Mesothelial cell of epicardium (in vitro differentiated cells): ENCODE measurements around the gene DTNB. TPM values are rescaled to one million over a fixed set of nuclear protein-coding genes. Genes with fewer than 3 reads are reported as not detected.

ENCODE experiments used
- DNase-seq, 2 experiments: peaks; one replicate each; pipeline ENCODE4 v3.0.0; 2021; ENCODE audit warnings: low spot score in 2 of 2; ENCODE audit not compliant: unreplicated experiment in 2 of 2
- H3K27ac Mint-ChIP-seq: 2 replicates; pipeline ENCODE4 v1.8.0; 2021; ENCODE audit warnings: mixed read lengths
- H3K27me3 Mint-ChIP-seq: 2 replicates; pipeline ENCODE4 v1.8.0; 2021; ENCODE audit warnings: low read depth, mixed read lengths
- H3K36me3 Mint-ChIP-seq: 2 replicates; pipeline ENCODE4 v1.8.0; 2021; ENCODE audit warnings: mixed read lengths
- H3K4me1 Mint-ChIP-seq: 2 replicates; pipeline ENCODE4 v1.8.0; 2021; ENCODE audit warnings: mixed read lengths
- H3K4me3 Mint-ChIP-seq: 2 replicates; pipeline ENCODE4 v1.8.0; 2021; ENCODE audit warnings: mild to moderate bottlenecking, moderate library complexity, mixed read lengths
- H3K9me3 Mint-ChIP-seq: 2 replicates; pipeline ENCODE4 v1.8.0; 2021; ENCODE audit warnings: mixed read lengths
- total RNA-seq: library from RNA; stranded (reverse); gene quantifications from 3 replicates; pipeline ENCODE4 v1.2.1, GENCODE V29; 2021
- TF ChIP-seq, protein P1 (sequence below): fragments of 200-600 bp; sonication (generic); IDR thresholded peaks from one replicate; pipeline ENCODE4 v1.5.0; 2021; ENCODE audit warnings: antibody characterized with exemption; ENCODE audit not compliant: unreplicated experiment

Gene DTNB
- total RNA-seq, 1 donor from 2014 or later, result 36.3 TPM

DNA sequence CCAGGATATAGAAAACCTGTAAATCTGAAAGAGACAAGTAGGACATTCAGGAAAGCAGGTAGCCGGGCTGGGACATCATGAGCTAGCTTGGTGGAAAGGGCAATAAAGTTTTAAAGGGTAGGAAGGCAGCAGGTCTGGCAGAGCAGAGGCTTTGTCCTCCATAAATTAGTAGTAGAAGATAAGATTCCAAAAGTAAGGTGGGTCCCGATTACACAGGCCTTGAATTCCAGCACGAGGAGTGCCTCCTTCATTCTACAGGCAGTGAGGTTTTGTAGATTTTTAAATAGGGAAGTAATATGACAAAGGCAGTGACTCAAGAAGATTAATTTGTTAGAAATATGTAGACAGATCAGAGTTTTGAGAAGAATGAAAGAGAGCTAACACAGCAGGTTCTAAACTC, 160.7 kb downstream of the DTNB start:
- DNase-seq, result no peak
- Mint-ChIP-seq H3K4me1 (peaks cover 27% of the 10 kb centered on the region), H3K36me3 (peaks cover 8% of the 10 kb centered on the region), H3K9me3 (peaks cover 7% of the 10 kb centered on the region), H3K27ac (peak overlapping the region; percentile 92), H3K27me3 (no peaks in the 10 kb centered on the region), H3K4me3 (no peak overlapping the region)
- TF ChIP-seq, protein P1, sequence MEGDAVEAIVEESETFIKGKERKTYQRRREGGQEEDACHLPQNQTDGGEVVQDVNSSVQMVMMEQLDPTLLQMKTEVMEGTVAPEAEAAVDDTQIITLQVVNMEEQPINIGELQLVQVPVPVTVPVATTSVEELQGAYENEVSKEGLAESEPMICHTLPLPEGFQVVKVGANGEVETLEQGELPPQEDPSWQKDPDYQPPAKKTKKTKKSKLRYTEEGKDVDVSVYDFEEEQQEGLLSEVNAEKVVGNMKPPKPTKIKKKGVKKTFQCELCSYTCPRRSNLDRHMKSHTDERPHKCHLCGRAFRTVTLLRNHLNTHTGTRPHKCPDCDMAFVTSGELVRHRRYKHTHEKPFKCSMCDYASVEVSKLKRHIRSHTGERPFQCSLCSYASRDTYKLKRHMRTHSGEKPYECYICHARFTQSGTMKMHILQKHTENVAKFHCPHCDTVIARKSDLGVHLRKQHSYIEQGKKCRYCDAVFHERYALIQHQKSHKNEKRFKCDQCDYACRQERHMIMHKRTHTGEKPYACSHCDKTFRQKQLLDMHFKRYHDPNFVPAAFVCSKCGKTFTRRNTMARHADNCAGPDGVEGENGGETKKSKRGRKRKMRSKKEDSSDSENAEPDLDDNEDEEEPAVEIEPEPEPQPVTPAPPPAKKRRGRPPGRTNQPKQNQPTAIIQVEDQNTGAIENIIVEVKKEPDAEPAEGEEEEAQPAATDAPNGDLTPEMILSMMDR, result no peak

DNA sequence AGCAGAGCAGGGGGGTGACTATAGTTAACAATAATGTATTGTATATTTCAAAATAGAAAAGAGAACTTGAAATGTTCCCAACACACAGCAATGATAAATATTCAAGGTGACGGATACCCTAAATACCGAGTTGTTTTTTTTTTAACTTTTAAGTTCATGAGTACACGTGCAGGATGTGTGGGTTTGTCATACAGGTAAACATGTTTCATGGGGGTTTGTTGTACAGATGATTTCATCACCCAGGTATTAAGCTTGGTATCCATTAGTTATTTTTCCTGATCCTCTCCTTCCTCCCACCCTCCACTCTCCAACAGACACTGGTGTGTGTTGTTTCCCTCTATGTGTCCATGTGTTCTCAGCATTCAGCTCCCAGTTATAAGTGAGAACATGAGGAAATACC, 167.2 kb downstream of the DTNB start:
- Mint-ChIP-seq H3K27ac (no peak overlapping the region), H3K4me3 (no peak overlapping the region), H3K9me3 (peaks cover 7% of the 10 kb centered on the region), H3K27me3 (no peaks in the 10 kb centered on the region), H3K4me1 (no peaks in the 10 kb centered on the region), H3K36me3 (peaks cover 6% of the 10 kb centered on the region)
- DNase-seq, result no peak
- TF ChIP-seq, protein P1, result no peak

DNA sequence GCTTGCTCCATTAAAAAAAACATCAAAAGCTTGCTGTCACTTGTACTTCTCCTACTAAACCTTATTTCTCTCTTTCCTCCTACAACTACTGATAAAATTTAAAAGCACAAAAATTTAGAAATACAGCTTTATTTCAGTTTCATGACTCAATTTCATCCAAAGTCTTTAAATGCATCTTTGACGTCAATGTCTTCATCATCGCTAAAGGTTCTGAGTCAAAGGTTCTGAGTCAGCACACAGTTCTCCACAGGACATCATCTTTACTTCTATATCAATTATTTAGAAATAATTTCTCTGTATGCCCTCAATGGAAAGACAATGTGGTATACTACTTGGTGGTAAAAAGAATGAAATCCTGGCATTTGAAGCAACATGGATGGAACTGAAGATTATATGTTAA, 167.8 kb downstream of the DTNB start:
- Mint-ChIP-seq H3K9me3 (peaks cover 7% of the 10 kb centered on the region), H3K4me3 (no peak overlapping the region), H3K36me3 (peaks cover 6% of the 10 kb centered on the region), H3K4me1 (no peaks in the 10 kb centered on the region), H3K27me3 (no peaks in the 10 kb centered on the region), H3K27ac (no peak overlapping the region)
- TF ChIP-seq, protein P1, result no peak
- DNase-seq, result no peak

DNA sequence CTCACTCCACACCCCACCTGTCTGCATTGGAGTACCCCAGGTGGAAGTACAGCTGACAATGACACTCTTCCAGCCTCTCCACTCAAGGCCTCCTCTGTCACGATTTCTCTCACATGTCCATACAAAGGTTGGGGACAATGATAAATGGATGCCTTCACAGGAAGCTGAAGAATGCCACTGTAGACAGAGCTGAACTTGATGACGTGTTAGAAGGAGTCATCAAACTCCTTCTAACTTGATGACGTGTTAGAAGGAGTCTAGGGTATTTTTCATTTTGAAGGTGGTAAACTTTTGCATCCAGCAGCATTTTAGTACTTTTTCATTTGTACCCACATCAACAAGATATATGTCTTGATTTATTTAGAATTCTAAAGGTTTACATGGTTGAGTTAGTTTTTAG, 168.2 kb downstream of the DTNB start:
- H3K27me3 Mint-ChIP-seq, result no peaks in the 10 kb centered on the region
- H3K4me1 Mint-ChIP-seq, result peaks cover 4% of the 10 kb centered on the region
- no peak for DNase-seq
- peaks cover 6% of the 10 kb centered on the region for H3K36me3 Mint-ChIP-seq
- TF ChIP-seq, protein P1, result no peak
- H3K9me3 Mint-ChIP-seq, result peaks cover 7% of the 10 kb centered on the region
- no peak overlapping the region for H3K4me3 Mint-ChIP-seq
- H3K27ac Mint-ChIP-seq, result no peak overlapping the region

DNA sequence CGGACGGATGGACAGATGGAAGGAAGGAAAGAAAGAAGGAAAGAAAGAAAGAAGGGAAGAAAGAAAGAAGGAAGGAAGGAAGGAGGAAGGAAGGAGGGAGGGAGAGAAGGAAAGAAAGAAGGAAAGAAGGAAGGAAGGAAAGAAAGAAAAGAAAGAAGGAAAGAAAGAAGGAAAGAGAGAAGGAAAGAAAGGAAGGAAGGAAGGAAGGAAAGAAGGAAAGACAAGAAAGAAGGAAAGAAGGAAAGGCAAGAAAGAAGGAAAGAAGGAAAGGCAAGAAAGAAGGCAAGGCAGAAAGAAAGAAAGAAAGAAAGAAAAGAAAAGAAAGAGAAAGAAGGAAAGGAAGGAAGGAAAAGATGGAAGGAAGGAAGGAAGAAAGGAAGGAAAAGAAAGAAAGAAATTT, 169.1 kb downstream of the DTNB start:
- TF ChIP-seq, protein P1, result no peak
- H3K4me3 Mint-ChIP-seq, result no peak overlapping the region
- H3K36me3 Mint-ChIP-seq, result peaks cover 3% of the 10 kb centered on the region
- H3K27ac Mint-ChIP-seq, result no peak overlapping the region
- peaks cover 5% of the 10 kb centered on the region for H3K4me1 Mint-ChIP-seq
- no peaks in the 10 kb centered on the region for H3K27me3 Mint-ChIP-seq
- DNase-seq, result no peak
- peaks cover 5% of the 10 kb centered on the region for H3K9me3 Mint-ChIP-seq

DNA sequence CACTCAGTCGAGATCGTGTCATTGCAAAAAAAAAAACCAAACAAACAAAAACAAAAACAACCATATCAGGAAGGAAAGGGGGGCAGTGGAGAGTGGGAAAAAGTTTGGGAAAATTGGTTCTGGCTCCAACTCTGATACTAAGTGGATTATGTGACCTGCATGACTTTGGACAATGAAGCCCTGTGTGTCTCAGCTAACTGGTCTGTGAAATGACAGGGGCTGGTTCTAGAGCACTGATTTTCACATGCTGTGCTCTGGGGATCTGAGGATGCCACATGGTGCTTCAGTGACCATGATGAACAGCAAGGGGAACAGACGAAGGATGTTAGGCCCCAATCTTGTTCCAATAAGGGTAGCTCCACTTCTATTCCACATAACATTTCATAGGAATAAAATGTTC, 174.2 kb downstream of the DTNB start:
- Mint-ChIP-seq H3K4me1 (peaks cover 15% of the 10 kb centered on the region), H3K36me3 (peaks cover 6% of the 10 kb centered on the region), H3K9me3 (no peaks in the 10 kb centered on the region), H3K27ac (no peak overlapping the region), H3K27me3 (no peaks in the 10 kb centered on the region), H3K4me3 (no peak overlapping the region)
- no peak for DNase-seq
- TF ChIP-seq, protein P1, result no peak
